ENCODE measurements around the gene NAALADL2.

DNA sequence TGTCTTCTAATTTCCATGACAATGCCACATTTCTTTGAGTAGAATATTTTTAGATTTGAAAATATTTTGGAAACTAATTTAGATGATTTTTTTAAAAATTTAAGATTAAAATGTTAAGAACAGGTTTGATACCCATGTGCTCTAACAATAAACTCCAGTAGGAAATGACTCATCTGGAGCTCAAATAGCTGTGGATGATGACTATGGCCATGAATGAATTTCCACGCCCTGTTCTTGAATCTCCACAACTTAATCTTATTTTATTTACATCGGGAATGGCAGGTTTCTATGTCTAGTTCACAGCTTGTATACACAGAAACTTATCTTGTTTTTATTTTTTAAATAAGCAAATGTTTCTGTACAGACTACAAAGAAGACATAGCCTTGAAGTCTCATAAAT, 726.8 kb downstream of the NAALADL2 start:
- TF ChIP-seq, protein P1, sequence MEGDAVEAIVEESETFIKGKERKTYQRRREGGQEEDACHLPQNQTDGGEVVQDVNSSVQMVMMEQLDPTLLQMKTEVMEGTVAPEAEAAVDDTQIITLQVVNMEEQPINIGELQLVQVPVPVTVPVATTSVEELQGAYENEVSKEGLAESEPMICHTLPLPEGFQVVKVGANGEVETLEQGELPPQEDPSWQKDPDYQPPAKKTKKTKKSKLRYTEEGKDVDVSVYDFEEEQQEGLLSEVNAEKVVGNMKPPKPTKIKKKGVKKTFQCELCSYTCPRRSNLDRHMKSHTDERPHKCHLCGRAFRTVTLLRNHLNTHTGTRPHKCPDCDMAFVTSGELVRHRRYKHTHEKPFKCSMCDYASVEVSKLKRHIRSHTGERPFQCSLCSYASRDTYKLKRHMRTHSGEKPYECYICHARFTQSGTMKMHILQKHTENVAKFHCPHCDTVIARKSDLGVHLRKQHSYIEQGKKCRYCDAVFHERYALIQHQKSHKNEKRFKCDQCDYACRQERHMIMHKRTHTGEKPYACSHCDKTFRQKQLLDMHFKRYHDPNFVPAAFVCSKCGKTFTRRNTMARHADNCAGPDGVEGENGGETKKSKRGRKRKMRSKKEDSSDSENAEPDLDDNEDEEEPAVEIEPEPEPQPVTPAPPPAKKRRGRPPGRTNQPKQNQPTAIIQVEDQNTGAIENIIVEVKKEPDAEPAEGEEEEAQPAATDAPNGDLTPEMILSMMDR (IDR thresholded peaks at IDR 0.05): no peak
- TF ChIP-seq POLR2A (IDR thresholded peaks at IDR 0.05; ENCODE audit: low read depth): no peak
